H9 (cell line): Measurements from ENCODE around the gene MCM10. TPM values are rescaled to one million over a fixed set of nuclear protein-coding genes. Genes with fewer than 3 reads are reported as not detected.

Source experiments
- DNase-seq: peaks from one replicate; pipeline ENCODE4 v3.0.0-alpha.2; 2017
- H2AFZ ChIP-seq: one replicate; pipeline ENCODE4 v1.6.1; 2013; ENCODE audit warnings: mild to moderate bottlenecking, low read length, control low read depth, moderate library complexity
- H2AK5ac ChIP-seq: 2 replicates; pipeline ENCODE4 v1.6.1; 2013; ENCODE audit warnings: low read length, control low read depth, mixed read lengths; ENCODE audit not compliant: insufficient read length
- H2BK120ac ChIP-seq: one replicate; pipeline ENCODE4 v1.6.1; 2013; ENCODE audit warnings: low read depth, mild to moderate bottlenecking, low read length, control low read depth, inconsistent platforms; ENCODE audit not compliant: poor library complexity, severe bottlenecking
- H2BK12ac ChIP-seq: 2 replicates; pipeline ENCODE4 v1.6.1; 2013; ENCODE audit warnings: low read length, control low read depth, mixed read lengths, low read depth; ENCODE audit not compliant: insufficient read length
- H2BK15ac ChIP-seq: 2 replicates; pipeline ENCODE4 v1.6.1; 2013; ENCODE audit warnings: low read depth, low read length, control low read depth
- H2BK20ac ChIP-seq: one replicate; pipeline ENCODE4 v1.6.1; 2013; ENCODE audit warnings: low read depth, mild to moderate bottlenecking, low read length, control low read depth, inconsistent platforms; ENCODE audit not compliant: poor library complexity, severe bottlenecking
- H2BK5ac ChIP-seq: 2 replicates; pipeline ENCODE4 v1.6.1; 2013; ENCODE audit warnings: low read length, control low read depth, mixed read lengths; ENCODE audit not compliant: insufficient read length
- H3K14ac ChIP-seq: 2 replicates; pipeline ENCODE4 v1.6.1; 2013; ENCODE audit warnings: low read length, control low read depth; ENCODE audit not compliant: insufficient read depth
- H3K18ac ChIP-seq: 2 replicates; pipeline ENCODE4 v1.6.1; 2013; ENCODE audit warnings: low read depth, mild to moderate bottlenecking, mixed read lengths, low read length, control low read depth; ENCODE audit not compliant: insufficient read length
- H3K23ac ChIP-seq: 2 replicates; pipeline ENCODE4 v1.6.1; 2013; ENCODE audit warnings: low read length, control low read depth, mixed read lengths, low read depth; ENCODE audit not compliant: insufficient read length
- H3K23me2 ChIP-seq: 2 replicates; pipeline ENCODE4 v1.6.1; 2013; ENCODE audit warnings: low read depth, mild to moderate bottlenecking, mixed read lengths, low read length, control low read depth; ENCODE audit not compliant: insufficient read length, poor library complexity, severe bottlenecking
- H3K27ac ChIP-seq: 2 replicates; pipeline ENCODE4 v1.5.1; 2013; ENCODE audit warnings: low read length, control low read depth, mixed read lengths, low read depth; ENCODE audit not compliant: insufficient read length
- H3K27me3 ChIP-seq: 2 replicates; pipeline ENCODE4 v1.6.1; 2013; ENCODE audit warnings: low read length, control low read depth, inconsistent platforms; ENCODE audit not compliant: insufficient read depth
- H3K4ac ChIP-seq: 2 replicates; pipeline ENCODE4 v1.6.1; 2013; ENCODE audit warnings: low read depth, mild to moderate bottlenecking, control low read depth, inconsistent platforms, low read length, moderate library complexity
- H3K4me1 ChIP-seq: 2 replicates; pipeline ENCODE4 v1.6.1; 2013; ENCODE audit warnings: low read length, control low read depth, inconsistent platforms; ENCODE audit not compliant: insufficient read depth
- H3K4me2 ChIP-seq: 2 replicates; pipeline ENCODE4 v1.6.1; 2013; ENCODE audit warnings: low read length, control low read depth, mixed read lengths; ENCODE audit not compliant: insufficient read length, insufficient read depth
- H3K56ac ChIP-seq: 2 replicates; pipeline ENCODE4 v1.6.1; 2013; ENCODE audit warnings: low read depth, mild to moderate bottlenecking, mixed read lengths, low read length, control low read depth; ENCODE audit not compliant: insufficient read length
- H3K79me1 ChIP-seq: 2 replicates; pipeline ENCODE4 v1.6.1; 2013; ENCODE audit warnings: low read depth, mild to moderate bottlenecking, moderate library complexity, low read length, control low read depth, inconsistent platforms; ENCODE audit not compliant: insufficient read depth, poor library complexity, severe bottlenecking
- H3K79me2 ChIP-seq: 2 replicates; pipeline ENCODE4 v1.6.1; 2013; ENCODE audit warnings: low read length, control low read depth, inconsistent platforms; ENCODE audit not compliant: insufficient read depth
- H3K9ac ChIP-seq: 2 replicates; pipeline ENCODE4 v1.6.1; 2013; ENCODE audit warnings: low read length, control low read depth, mixed read lengths; ENCODE audit not compliant: insufficient read length; ENCODE audit errors: extremely low read depth
- H3K9me3 ChIP-seq: one replicate; pipeline ENCODE4 v1.6.1; 2013; ENCODE audit warnings: low read depth, low read length, inconsistent platforms; ENCODE audit not compliant: control insufficient read depth
- H3T11ph ChIP-seq: one replicate; pipeline ENCODE4 v1.6.1; 2013; ENCODE audit warnings: mild to moderate bottlenecking, low read length, control low read depth, inconsistent platforms
- H4K20me1 ChIP-seq: one replicate; pipeline ENCODE4 v1.6.1; 2013; ENCODE audit not compliant: control insufficient read depth, insufficient read length, insufficient read depth
- H4K5ac ChIP-seq: 2 replicates; pipeline ENCODE4 v1.6.1; 2013; ENCODE audit warnings: low read depth, mild to moderate bottlenecking, mixed read lengths, low read length, control low read depth; ENCODE audit not compliant: insufficient read length
- H4K8ac ChIP-seq: replicated peaks from 2 replicates; pipeline ENCODE4 v1.6.1; 2013; ENCODE audit warnings: low read length, control low read depth, mixed read lengths, low read depth; ENCODE audit not compliant: insufficient read length
- H4K91ac ChIP-seq: 2 replicates; pipeline ENCODE4 v1.6.1; 2013; ENCODE audit warnings: low read depth, mild to moderate bottlenecking, moderate library complexity, mixed read lengths, low read length, control low read depth; ENCODE audit not compliant: insufficient read length
- H3K27ac Mint-ChIP-seq, 3 experiments: 2 replicates in 2 of 3; 3 replicates in 1 of 3; pipeline ENCODE4 v1.8.0; 2020 to 2021; ENCODE audit warnings: mixed read lengths in 3 of 3, mild to moderate bottlenecking in 1 of 3, moderate library complexity in 1 of 3
- H3K27me3 Mint-ChIP-seq: 2 replicates; pipeline ENCODE4 v1.8.0; 2021; ENCODE audit warnings: low read depth, mild to moderate bottlenecking, moderate library complexity, mixed read lengths
- H3K36me3 Mint-ChIP-seq, 3 experiments: 2 replicates in 2 of 3; 3 replicates in 1 of 3; pipeline ENCODE4 v1.8.0; 2020 to 2021; ENCODE audit warnings: low read depth in 3 of 3, mixed read lengths in 3 of 3; ENCODE audit not compliant: insufficient read depth in 1 of 3
- H3K4me1 Mint-ChIP-seq, 2 experiments: 2 replicates each; pipeline ENCODE4 v1.8.0; 2020; ENCODE audit warnings: mixed read lengths in 2 of 2
- H3K4me3 Mint-ChIP-seq, 2 experiments: 2 replicates in 1 of 2; 3 replicates in 1 of 2; pipeline ENCODE4 v1.8.0; 2020 to 2021; ENCODE audit warnings: mild to moderate bottlenecking in 2 of 2, mixed read lengths in 2 of 2, moderate library complexity in 1 of 2
- H3K9me3 Mint-ChIP-seq, 2 experiments: 2 replicates in 1 of 2; 3 replicates in 1 of 2; pipeline ENCODE4 v1.8.0; 2020; ENCODE audit warnings: mild to moderate bottlenecking in 2 of 2, mixed read lengths in 2 of 2, moderate library complexity in 1 of 2
- CTCF ChIP-seq: fragments of 200-600 bp; sonication (generic); conservative IDR thresholded peaks from 3 replicates; pipeline ENCODE4 v1.8.0; 2021; ENCODE audit warnings: antibody characterized with exemption, mild to moderate bottlenecking
- WGBS: extraction: QIAGEN DNeasy Blood & Tissue Kit; methylation state at CpG from one replicate; pipeline ENCODE4 v1.1.7; 2013; ENCODE audit warnings: missing lambda C conversion rate, low lambda C conversion rate, mixed read lengths; ENCODE audit not compliant: insufficient read length; ENCODE audit errors: extremely low coverage; 5-methylcytosine and 5-hydroxymethylcytosine counted together
- total RNA-seq: library from RNA; stranded (reverse); gene quantifications from 2 replicates; pipeline ENCODE4 v1.2.1, GENCODE V29; 2021

MCM10 gene
- total RNA-seq, 1 experiment from 2014 or later: 67.4 TPM

- no peak for DNase-seq
- no peak overlapping the region for H3K4me3 Mint-ChIP-seq
- no peaks in the 10 kb centered on the region for H3K27me3 Mint-ChIP-seq
- Histone ChIP-seq H3K14ac (no peak overlapping the region), H3K9ac (no peak overlapping the region), H3K4me1 (no peaks in the 10 kb centered on the region), H3K23me2 (no peaks in the 10 kb centered on the region), H2BK5ac (no peak overlapping the region), H3K18ac (no peak overlapping the region), H3K9me3 (no peaks in the 10 kb centered on the region), H2AK5ac (no peak overlapping the region), H3K79me2 (no peaks in the 10 kb centered on the region), H4K8ac (no peak overlapping the region), H2BK15ac (no peak overlapping the region), H3K56ac (no peak overlapping the region), H3K23ac (no peak overlapping the region), H3K4ac (no peak overlapping the region), H3K27ac (no peak overlapping the region), H4K91ac (no peak overlapping the region), H3T11ph (no peak overlapping the region), H4K5ac (no peak overlapping the region), H2BK12ac (no peak overlapping the region), H3K27me3 (no peaks in the 10 kb centered on the region), H2BK20ac (no peak overlapping the region), H2AFZ (no peak overlapping the region), H4K20me1 (peaks cover 3% of the 10 kb centered on the region), H2BK120ac (no peak overlapping the region), H3K4me2 (no peak overlapping the region), H3K79me1 (no peaks in the 10 kb centered on the region)
- H3K9me3 Mint-ChIP-seq: peaks cover 4 to 5% of the 10 kb centered on the region in 2 experiments; a peak in 3 of 5 replicates
- H3K27ac Mint-ChIP-seq: no peak overlapping the region
- TF ChIP-seq CTCF: peak; percentile 74
- H3K36me3 Mint-ChIP-seq: peaks cover 64 to 84% (median 82%) of the 10 kb centered on the region in 3 experiments
- WGBS: no CpG with 5 or more reads among the region's 5 CpGs
- H3K4me1 Mint-ChIP-seq: peaks cover 6 to 11% of the 10 kb centered on the region in 2 experiments
These were observed 45.4 kb downstream of the MCM10 start for GRCh38 chr10:13206546-13207443.
